GM19438 (cell line): ENCODE data around the gene DMWD.
A peak's percentile ranks its signal among the peaks of the same experiment; 100 is the strongest.

Experiments
- ATAC-seq: cut with Tn5 transposase; IDR thresholded peaks from one replicate; pipeline ENCODE4 v1.9.1; 2021; ENCODE audit warnings: low read depth; ENCODE audit not compliant: unreplicated experiment

DMWD gene

GRCh38 chr19:45790942-45791341 lies 1.7 kb downstream of the DMWD start:
- ATAC-seq: no peak

GRCh38 chr19:45789035-45789786 lies 3.4 kb downstream of the DMWD start:
- ATAC-seq: no peak

- ATAC-seq: no peak
Observed at GRCh38 chr19:45786533-45786894, 6.1 kb downstream of the DMWD start.

DNA sequence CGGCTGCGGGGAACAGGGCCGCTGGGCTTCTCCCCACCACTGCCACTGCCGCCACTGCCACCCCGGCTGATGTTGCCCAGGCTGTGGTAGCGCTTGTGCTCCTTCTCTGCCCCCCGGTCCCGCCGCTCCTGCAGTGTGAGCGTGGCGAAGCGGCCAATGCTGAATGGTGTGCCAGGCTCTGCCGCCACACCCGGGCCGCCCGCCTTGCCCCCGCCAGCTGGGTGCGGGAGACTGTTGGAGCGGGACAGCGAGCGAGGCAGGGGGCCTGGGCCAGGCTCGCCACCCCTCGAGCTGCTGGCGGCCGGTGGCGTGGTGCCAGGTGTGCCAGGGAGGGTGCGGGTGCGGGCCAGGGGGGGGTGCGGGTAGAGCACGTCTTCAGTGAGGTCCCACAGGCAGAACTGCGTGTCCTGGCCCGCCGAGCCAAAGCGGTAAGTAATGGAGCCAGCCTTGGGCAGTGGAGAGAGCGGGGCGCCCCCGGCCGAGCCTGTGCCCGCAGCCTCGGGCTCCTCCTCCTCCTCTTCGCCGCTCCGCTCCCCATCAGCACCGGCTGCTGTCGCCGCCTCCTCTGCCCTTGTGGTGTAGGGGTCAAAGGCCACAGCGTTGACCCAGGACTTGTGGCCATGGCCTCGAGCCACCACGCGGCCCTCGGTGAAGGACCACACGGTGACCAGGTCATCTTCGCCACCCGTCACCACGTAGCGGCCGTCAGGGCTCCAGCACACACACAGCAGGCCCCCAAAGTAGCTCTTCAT lies 6.7 kb downstream of the DMWD start:
- no peak for ATAC-seq

GRCh38 chr19:45785097-45785496 lies 7.5 kb downstream of the DMWD start:
- no peak for ATAC-seq

- ATAC-seq: no peak
Observed at GRCh38 chr19:45784096-45784495, 8.5 kb downstream of the DMWD start.

GRCh38 chr19:45782820-45783785 lies 9.5 kb downstream of the DMWD start:
- no peak for ATAC-seq

GRCh38 chr19:45782162-45782691 lies 10.4 kb downstream of the DMWD start, which contains the start of gene DMPK:
Gene DMPK (minus strand): TSS chr19:45782490. CDS start chr19:45782352, 138 bp downstream.
- ATAC-seq: no peak

DNA sequence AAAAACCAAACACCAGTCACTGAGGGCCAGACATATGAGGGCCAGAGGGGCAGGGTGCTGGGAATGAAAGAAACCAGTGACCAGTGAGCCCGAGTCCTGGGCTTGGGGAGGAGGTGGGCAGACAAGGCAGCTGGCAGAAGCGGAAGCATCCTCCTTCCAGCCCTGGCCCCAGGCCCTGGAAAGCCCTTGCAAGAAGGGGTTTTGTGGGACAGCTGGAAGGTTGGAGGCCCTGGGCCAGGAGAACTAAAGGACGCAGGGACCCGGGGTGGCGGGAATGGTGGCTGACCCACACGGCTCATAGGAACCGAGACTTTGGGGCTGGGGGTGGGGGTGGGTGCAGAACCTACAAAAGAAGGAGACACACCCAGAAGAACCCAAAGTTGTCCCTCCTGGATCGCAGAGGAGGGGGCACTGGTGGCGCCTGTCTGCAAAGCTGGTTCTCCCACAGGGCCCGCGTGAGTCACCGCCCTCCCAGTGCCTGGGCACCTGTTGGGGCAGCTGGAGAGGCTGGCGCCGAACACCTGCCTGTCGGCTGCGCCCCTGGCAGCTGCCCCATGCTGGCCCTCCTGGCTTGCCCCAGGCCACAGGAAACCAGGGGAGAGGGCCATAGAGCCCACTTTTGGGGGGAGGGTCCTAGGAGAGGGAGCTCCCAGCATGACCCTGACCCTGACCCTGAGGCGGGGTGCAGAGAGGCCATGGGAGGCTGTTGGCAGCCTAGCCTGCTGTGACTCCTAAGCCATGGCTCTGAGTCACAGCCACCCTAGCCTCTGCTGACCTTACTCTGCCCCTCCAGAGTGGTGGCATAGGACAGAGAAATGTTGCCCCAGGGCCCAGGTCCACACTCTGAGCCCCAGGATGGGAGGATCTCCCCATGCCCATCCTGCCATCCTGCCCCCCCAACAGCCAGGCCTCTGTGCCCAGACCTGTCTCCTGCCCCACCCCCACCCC lies 11.2 kb downstream of the DMWD start:
- no peak for ATAC-seq

- no peak for ATAC-seq
Observed at GRCh38 chr19:45780448-45781213, 12.0 kb downstream of the DMWD start.

DNA sequence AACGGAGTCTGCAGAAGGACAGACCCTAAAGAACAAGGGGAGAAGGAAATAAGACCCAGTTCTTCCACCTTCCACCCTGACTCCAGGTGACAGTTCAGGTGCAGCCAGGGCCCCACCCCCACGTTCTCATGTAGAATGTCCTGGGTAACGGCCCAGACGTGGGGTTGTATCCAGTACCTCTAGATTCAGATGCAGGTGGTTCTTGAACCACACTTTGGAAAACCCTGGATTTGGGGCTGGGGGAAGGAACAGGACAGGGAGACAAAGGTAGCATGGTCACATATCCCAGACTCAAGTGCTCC lies 12.5 kb downstream of the DMWD start:
- no peak for ATAC-seq

- ATAC-seq: peak; percentile 82
Observed at GRCh38 chr19:45779231-45780145, 13.2 kb downstream of the DMWD start.

DNA sequence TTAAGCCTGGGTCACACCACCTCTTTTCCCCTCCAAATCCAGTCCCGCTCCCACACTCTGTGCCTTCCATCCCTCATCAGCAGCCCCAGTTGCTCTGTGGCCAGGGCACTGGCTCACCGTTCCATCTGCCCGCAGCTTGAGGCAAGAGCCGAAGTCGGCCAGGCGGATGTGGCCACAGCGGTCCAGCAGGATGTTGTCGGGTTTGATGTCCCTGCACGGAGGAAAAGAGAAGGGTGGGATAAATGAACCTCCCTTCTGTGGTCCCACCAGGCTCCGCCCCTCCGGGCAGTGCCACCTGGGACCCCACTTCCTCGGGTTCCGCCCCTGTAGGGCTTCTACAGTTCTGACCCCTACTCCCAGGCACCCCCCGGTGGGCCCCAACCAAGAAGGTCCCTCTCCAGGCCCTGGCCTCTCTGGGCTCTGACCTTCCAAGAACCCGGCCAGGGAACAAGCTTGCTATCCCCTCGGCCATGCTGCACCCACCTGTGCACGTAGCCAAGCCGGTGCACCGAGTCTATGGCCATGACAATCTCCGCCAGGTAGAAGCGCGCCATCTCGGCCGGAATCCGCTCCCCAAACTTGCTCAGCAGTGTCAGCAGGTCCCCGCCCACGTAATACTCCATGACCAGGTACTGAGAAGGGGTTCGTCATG lies 14.5 kb downstream of the DMWD start:
- no peak for ATAC-seq

DNA sequence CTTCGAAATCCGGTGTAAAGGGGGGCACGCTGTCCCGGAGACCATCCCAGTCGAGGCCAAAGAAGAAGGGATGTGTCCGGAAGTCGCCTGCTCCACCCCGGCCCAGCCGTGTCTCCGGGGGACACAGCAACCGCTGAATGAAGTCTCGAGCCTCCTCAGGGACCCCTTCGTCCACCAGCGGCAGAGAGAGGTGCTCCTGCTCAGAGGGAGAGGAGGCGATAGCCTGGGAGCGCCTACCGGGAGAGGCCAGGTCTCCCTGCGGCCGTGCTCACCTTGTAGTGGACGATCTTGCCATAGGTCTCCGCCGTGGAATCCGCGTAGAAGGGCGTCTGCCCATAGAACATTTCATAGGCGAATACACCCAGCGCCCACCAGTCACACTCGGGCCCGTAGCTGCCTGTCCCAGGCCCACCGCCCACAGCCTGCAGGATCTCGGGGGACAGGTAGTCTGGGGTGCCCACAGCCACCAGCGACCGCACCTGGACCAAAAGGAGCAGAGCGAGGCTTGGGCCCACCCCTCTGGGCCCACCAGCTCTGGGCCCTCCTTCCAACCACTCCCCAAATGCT lies 15.2 kb downstream of the DMWD start:
- ATAC-seq: no peak

- ATAC-seq: no peak
Observed at GRCh38 chr19:45774765-45775164, 17.9 kb downstream of the DMWD start.

- no peak for ATAC-seq
Observed at GRCh38 chr19:45773384-45773783, 19.3 kb downstream of the DMWD start.

DNA sequence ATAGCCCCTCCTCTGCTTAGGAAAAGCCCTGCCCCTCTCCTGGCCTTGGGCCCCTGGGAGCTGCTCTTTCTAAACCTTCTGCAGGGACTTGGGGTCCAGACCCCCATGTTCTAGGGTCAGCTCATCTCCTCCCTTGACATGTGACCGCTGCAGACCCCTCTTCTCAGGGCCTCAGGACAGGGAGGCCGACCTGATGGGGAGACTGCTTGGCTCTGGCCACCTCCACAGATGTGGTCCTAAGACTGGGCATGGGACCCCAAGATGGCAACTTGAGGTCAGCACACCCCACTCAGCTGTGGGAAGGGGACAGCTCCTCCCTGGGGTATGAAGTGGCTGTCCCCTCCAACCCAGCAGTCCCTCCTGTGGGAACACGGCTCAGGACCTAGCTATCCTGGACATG lies 19.7 kb downstream of the DMWD start:
- ATAC-seq: no peak
